ENCODE data around the gene RNF14.

Gene RNF14

GRCh38 chr5:141947316-141947715 lies 21.6 kb upstream of the RNF14 start:
- DNase-seq (ENCODE audit: low read depth in 3 of 3), result no peak

- DNase-seq (ENCODE audit: low read depth in 3 of 3), result no peak
Measured at GRCh38 chr5:141948812-141949211, 20.1 kb upstream of the RNF14 start.

- DNase-seq (ENCODE audit: low read depth in 3 of 3), result no peak
Measured at GRCh38 chr5:141949511-141949910, 19.4 kb upstream of the RNF14 start.

- DNase-seq (ENCODE audit: low read depth in 3 of 3), result no peak
Measured at GRCh38 chr5:141950207-141951005, 18.5 kb upstream of the RNF14 start.

- no peak for DNase-seq (ENCODE audit: low read depth in 3 of 3)
Measured at GRCh38 chr5:141951332-141951781, 17.5 kb upstream of the RNF14 start.

- no peak for DNase-seq (ENCODE audit: low read depth in 3 of 3)
Measured at GRCh38 chr5:141952020-141952419, 16.9 kb upstream of the RNF14 start.

GRCh38 chr5:141954194-141954593 lies 14.7 kb upstream of the RNF14 start:
- DNase-seq (ENCODE audit: low read depth in 3 of 3), result no peak

GRCh38 chr5:141957367-141957996 lies 11.4 kb upstream of the RNF14 start:
- DNase-seq (ENCODE audit: low read depth in 3 of 3), result no peak

- no peak for DNase-seq (ENCODE audit: low read depth in 3 of 3)
Measured at GRCh38 chr5:141958113-141958512, 10.8 kb upstream of the RNF14 start, which contains the start of gene PCDH12. PCDH12 (minus strand) TSS chr5:141958202; CDS start chr5:141957851, 351 bp downstream.

- DNase-seq (ENCODE audit: low read depth in 3 of 3), result no peak
Measured at GRCh38 chr5:141958546-141959172, 10.2 kb upstream of the RNF14 start.

GRCh38 chr5:141960018-141960417 lies 8.9 kb upstream of the RNF14 start:
- DNase-seq (ENCODE audit: low read depth in 3 of 3), result no peak

GRCh38 chr5:141960449-141961323 lies 8.2 kb upstream of the RNF14 start:
- DNase-seq (ENCODE audit: low read depth in 3 of 3), result peak; percentile 72 to 83 (median 73)

GRCh38 chr5:141961466-141961865 lies 7.4 kb upstream of the RNF14 start:
- DNase-seq (ENCODE audit: low read depth in 3 of 3), result no peak

GRCh38 chr5:141963701-141964100 lies 5.2 kb upstream of the RNF14 start:
- DNase-seq (ENCODE audit: low read depth in 3 of 3), result no peak

GRCh38 chr5:141965071-141965470 lies 3.8 kb upstream of the RNF14 start:
- DNase-seq (ENCODE audit: low read depth in 3 of 3), result no peak

- no peak for DNase-seq (ENCODE audit: low read depth in 3 of 3)
Measured at GRCh38 chr5:141966275-141966962, 2.5 kb upstream of the RNF14 start.

- DNase-seq (ENCODE audit: low read depth in 3 of 3), result no peak
Measured at GRCh38 chr5:141966963-141967333, 2.0 kb upstream of the RNF14 start.

- DNase-seq (ENCODE audit: low read depth in 3 of 3), result no peak
Measured at GRCh38 chr5:141969783-141970771, 1.2 kb downstream of the RNF14 start.

- no peak for DNase-seq (ENCODE audit: low read depth in 3 of 3)
Measured at GRCh38 chr5:141973871-141974595, 5.1 kb downstream of the RNF14 start.

All from stimulated activated CD4-positive, alpha-beta T cell treated with anti-CD3 and anti-CD28 coated beads, TNF-alpha, amount 100 ng/mL, for 4 hours (primary cell).